Adrenal gland (tissue), 12 donors: ENCODE results near the gene WWOX. TPM values are rescaled to one million over a fixed set of nuclear protein-coding genes. Genes with fewer than 3 reads are reported as not detected.

Experiments used
- DNase-seq, 7 donors: peaks; one replicate each; pipeline ENCODE4 v3.0.0-alpha.2; 2019 to 2020
- H3K27ac ChIP-seq, 5 donors: fragments of 200-600 bp; sonication (generic) in 4 of 5; 1 replicate in 3 of 5; 2 replicates in 2 of 5; pipeline versions ENCODE4 v1.5.1 to v1.8.0; 2016 to 2020; ENCODE audit warnings: mild to moderate bottlenecking in 1 of 5
- H3K27me3 ChIP-seq: fragments of 200-600 bp; 2 replicates; pipeline ENCODE4 v1.8.0; 2021
- H3K36me3 ChIP-seq, 2 donors: fragments of 200-600 bp; replicated peaks in 1 of 2; 1 replicate in 1 of 2; 2 replicates in 1 of 2; pipeline versions ENCODE4 v1.5.1 to v1.8.0; 2018 to 2022
- H3K4me1 ChIP-seq, 2 donors: fragments of 200-600 bp; replicated peaks in 1 of 2; 1 replicate in 1 of 2; 2 replicates in 1 of 2; pipeline versions ENCODE4 v1.5.1 to v1.8.0; 2018 to 2021
- H3K4me3 ChIP-seq, 4 donors: fragments of 200-600 bp; sonication (generic) in 3 of 4; one replicate each; pipeline ENCODE4 v1.5.1; 2016 to 2018
- H3K9me3 ChIP-seq, 3 donors: fragments of 200-600 bp; sonication (generic) in 1 of 3; replicated peaks in 1 of 3; 1 replicate in 2 of 3; 2 replicates in 1 of 3; pipeline versions ENCODE4 v1.5.1 to v1.8.0; 2016 to 2021
- CTCF ChIP-seq, 6 experiments: fragments of 450-650 bp in 4 of 6; fragments of 200-600 bp in 2 of 6; sonication (generic) in 1 of 6; IDR thresholded peaks; 1 replicate in 5 of 6; 2 replicates in 1 of 6; pipeline versions ENCODE4 v1.5.1 to v1.8.0; 2016 to 2021; ENCODE audit warnings: antibody characterized with exemption in 6 of 6, mild to moderate bottlenecking in 2 of 6, moderate library complexity in 1 of 6
- POLR2A ChIP-seq, 2 donors: fragments of 450-650 bp; IDR thresholded peaks; one replicate each; pipeline ENCODE4 v1.6.1; 2017; ENCODE audit warnings: antibody characterized with exemption in 2 of 2, mild to moderate bottlenecking in 2 of 2, moderate library complexity in 1 of 2
- WGBS, 4 donors: extraction: QIAGEN DNeasy Blood & Tissue Kit in 2 of 4; methylation state at CpG; one replicate each; pipeline versions ENCODE4 v1.1.5 to v1.1.7; 2013 to 2017; 5-methylcytosine and 5-hydroxymethylcytosine counted together
- intact Hi-C, 2 donors: fragments of 100-400 bp; cut with DNase I; formaldehyde crosslinking; loops; one replicate each; pipeline versions ENCODE4 v1.14.1 to v1.15.0; 2022 to 2023
- polyA plus RNA-seq, 3 donors: library from polyadenylated mRNA; stranded (reverse); fragments of 200-250 nt in 2 of 3; fragments of 350-450 nt in 1 of 3; fragmentation: Illumina TruSeq in 1 of 3; extraction: RNeasy Lipid Tissue Mini Kit (QIAGEN cat#74804) in 1 of 3; gene quantifications; one replicate each; pipeline ENCODE4 v1.2.3, GENCODE V29; 2013 to 2014
- total RNA-seq, 9 donors: library from RNA; depleted of rRNA in 4 of 9; stranded (reverse); fragments of >200 nt in 4 of 9; fragments of 120-200 nt in 1 of 9; fragmentation: NEBNext Ultra II Directional in 1 of 9; extraction: Animal tissue kit (Norgen Biotek cat#: 25700) in 1 of 9; gene quantifications; one replicate each; pipeline versions ENCODE4 v1.1.0 to v1.2.4, GENCODE V29; 2013 to 2023
- donor health status: healthy with polysubstance abuse.
- donor health status: Bipolar disorder and iron deficiency.
- donor health status: DM: yes; HTN: yes; CAD: no.
- donor health status: DM: no; HTN: no; CAD: no.
- donor health status: DM: no; HTN: no; CAD: no.
- donor health status: DM: yes; HTN: yes; CAD: no.

The WWOX gene
- total and polyA plus RNA-seq, 12 donors: 11.8 to 74.6 (median 20.5) TPM

- H3K4me3 ChIP-seq: no peak overlapping the region
- intact Hi-C loops: no loop called here
- H3K9me3 ChIP-seq: no peaks in the 10 kb centered on the region
- DNase-seq: peak in 6 of 7 donors; percentile 35 to 61 (median 51)
- H3K27ac ChIP-seq: no peak overlapping the region
- 36 to 48% (median 42%) methylated on average over 6 of the region's 6 CpGs for WGBS, 4 donors
- TF ChIP-seq CTCF (IDR thresholded peaks at IDR 0.05): no peak
- no peak for TF ChIP-seq POLR2A (IDR thresholded peaks at IDR 0.05)
- H3K27me3 ChIP-seq: no peaks in the 10 kb centered on the region
- no peaks in the 10 kb centered on the region for H3K4me1 ChIP-seq
- H3K36me3 ChIP-seq: no peaks in the 10 kb centered on the region
Observed at GRCh38 chr16:78695391-78695790, 595.9 kb downstream of the WWOX start.

- intact Hi-C loops: no loop called here
Observed at GRCh38 chr16:78696797-78697196, 597.3 kb downstream of the WWOX start.

GRCh38 chr16:78697426-78697825 lies 598.0 kb downstream of the WWOX start:
- intact Hi-C loops: no loop called here
- no peak for DNase-seq
- Histone ChIP-seq H3K9me3 (no peaks in the 10 kb centered on the region), H3K4me1 (no peaks in the 10 kb centered on the region), H3K27me3 (no peaks in the 10 kb centered on the region), H3K36me3 (no peaks in the 10 kb centered on the region), H3K27ac (no peak overlapping the region), H3K4me3 (no peak overlapping the region)
- 87 to 95% (median 93%) methylated on average over 5 of the region's 5 CpGs for WGBS, 4 donors
- no peak for TF ChIP-seq CTCF (IDR thresholded peaks at IDR 0.05)
- no peak for TF ChIP-seq POLR2A (IDR thresholded peaks at IDR 0.05)

More at GRCh38 chr16:78696797-78697196, 597.3 kb downstream of the WWOX start:
- Histone ChIP-seq H3K27me3 (no peaks in the 10 kb centered on the region), H3K27ac (no peak overlapping the region), H3K4me3 (no peak overlapping the region), H3K9me3 (no peaks in the 10 kb centered on the region), H3K4me1 (no peaks in the 10 kb centered on the region), H3K36me3 (no peaks in the 10 kb centered on the region)
- 75 to 100% (median 98%) methylated on average over 2 of the region's 2 CpGs for WGBS, 4 donors
- TF ChIP-seq CTCF (IDR thresholded peaks at IDR 0.05): no peak
- TF ChIP-seq POLR2A (IDR thresholded peaks at IDR 0.05): no peak
- no peak for DNase-seq

GRCh38 chr16:78703936-78704335 lies 604.5 kb downstream of the WWOX start:
- DNase-seq: no peak
- H3K9me3 ChIP-seq: peaks cover 0 to 7% (median 0%) of the 10 kb centered on the region in 3 donors
- no peak for TF ChIP-seq CTCF (IDR thresholded peaks at IDR 0.05)
- no peak for TF ChIP-seq POLR2A (IDR thresholded peaks at IDR 0.05)
- no peaks in the 10 kb centered on the region for H3K4me1 ChIP-seq
- 90 to 93% (median 91%) methylated on average over 3 of the region's 3 CpGs for WGBS, 4 donors
- no peak overlapping the region for H3K4me3 ChIP-seq
- H3K27ac ChIP-seq: no peak overlapping the region
- H3K36me3 ChIP-seq: no peaks in the 10 kb centered on the region
- H3K27me3 ChIP-seq: no peaks in the 10 kb centered on the region
- intact Hi-C loops: no loop called here
